Esophagus squamous epithelium (tissue), 5 donors: ENCODE data around the gene RASGEF1C. TPM values are rescaled to one million over a fixed set of nuclear protein-coding genes. Genes with fewer than 3 reads are reported as not detected.

ENCODE experiments used
- DNase-seq: peaks from one replicate; lab custom pipeline; 2025; lab: John Stamatoyannopoulos, UW
- H3K27ac ChIP-seq, 4 donors: fragments of 200-600 bp; sonication (generic); one replicate each; pipeline ENCODE4 v1.5.1; 2016 to 2019; ENCODE audit warnings: mild to moderate bottlenecking in 1 of 4
- H3K27me3 ChIP-seq, 4 donors: fragments of 200-600 bp; sonication (generic); 1 replicate in 3 of 4; 2 replicates in 1 of 4; pipeline versions ENCODE4 v1.5.1 to v1.6.0; 2017 to 2021; ENCODE audit warnings: antibody characterized with exemption in 1 of 4
- H3K36me3 ChIP-seq, 3 donors: fragments of 200-600 bp; sonication (generic); one replicate each; pipeline ENCODE4 v1.5.1; 2016 to 2019
- H3K4me1 ChIP-seq, 3 donors: fragments of 200-600 bp; sonication (generic); one replicate each; pipeline ENCODE4 v1.5.1; 2017 to 2019
- H3K4me3 ChIP-seq, 4 donors: fragments of 200-600 bp; sonication (generic); 1 replicate in 3 of 4; 2 replicates in 1 of 4; pipeline ENCODE4 v1.5.1; 2016 to 2019; ENCODE audit warnings: mild to moderate bottlenecking in 2 of 4, moderate library complexity in 1 of 4
- H3K9me3 ChIP-seq, 3 donors: fragments of 200-600 bp; sonication (generic); one replicate each; pipeline ENCODE4 v1.5.1; 2016 to 2019
- CTCF ChIP-seq, 6 experiments: fragments of 450-650 bp in 4 of 6; fragments of 200-600 bp in 2 of 6; sonication (generic) in 2 of 6; IDR thresholded peaks; one replicate each; pipeline ENCODE4 v1.5.1; 2016 to 2019; ENCODE audit warnings: antibody characterized with exemption in 6 of 6, mild to moderate bottlenecking in 4 of 6, moderate library complexity in 4 of 6
- POLR2A ChIP-seq, 4 donors: fragments of 450-650 bp; IDR thresholded peaks; one replicate each; pipeline ENCODE4 v1.6.1; 2017; ENCODE audit warnings: antibody characterized with exemption in 4 of 4, mild to moderate bottlenecking in 4 of 4, moderate library complexity in 3 of 4
- WGBS, 2 donors: methylation state at CpG; one replicate each; pipeline ENCODE4 v1.1.5; 2018; 5-methylcytosine and 5-hydroxymethylcytosine counted together
- intact Hi-C: fragments of 100-400 bp; cut with DNase I; formaldehyde crosslinking; loops from one replicate; pipeline ENCODE4 v1.15.0; 2022
- total RNA-seq, 4 donors: library from RNA; depleted of rRNA; stranded (reverse); fragments of >200 nt; gene quantifications; one replicate each; pipeline ENCODE4 v1.1.0, GENCODE V29; 2016
- donor health status: DM: yes; HTN: yes; CAD: no.

RASGEF1C gene
- total RNA-seq, 4 donors from 2014 or later, result 0.19 to 0.26 TPM; not detected in 2

- 17 to 30% methylated on average over 9 to 11 of the region's 14 CpGs for WGBS, 2 donors
- H3K27ac ChIP-seq, result no peak overlapping the region
- no peak for DNase-seq
- intact Hi-C loops, result no loop called here
- peak overlapping the region in 3 of 4 donors; percentile 28 to 61 (median 45) for H3K4me3 ChIP-seq
- no peaks in the 10 kb centered on the region for H3K36me3 ChIP-seq
- TF ChIP-seq POLR2A (IDR thresholded peaks at IDR 0.05) (no peak), CTCF (IDR thresholded peaks at IDR 0.05) (no peak)
- H3K4me1 ChIP-seq, result peaks cover 5 to 21% (median 11%) of the 10 kb centered on the region in 3 donors
- no peaks in the 10 kb centered on the region for H3K9me3 ChIP-seq
- H3K27me3 ChIP-seq, result peaks cover 0 to 66% (median 3%) of the 10 kb centered on the region in 4 donors
These were observed 975 bp downstream of the RASGEF1C start for GRCh38 chr5:180208038-180208434.

GRCh38 chr5:180207593-180207992 lies 1.4 kb downstream of the RASGEF1C start:
- intact Hi-C loops, result no loop called here
- Histone ChIP-seq H3K27ac (no peak overlapping the region), H3K36me3 (no peaks in the 10 kb centered on the region), H3K4me1 (peaks cover 5 to 16% (median 11%) of the 10 kb centered on the region in 3 donors), H3K27me3 (peaks cover 0 to 61% (median 3%) of the 10 kb centered on the region in 4 donors), H3K9me3 (no peaks in the 10 kb centered on the region), H3K4me3 (peak overlapping the region in 1 of 4 donors; percentile 45)
- no peak for TF ChIP-seq POLR2A (IDR thresholded peaks at IDR 0.05)
- TF ChIP-seq CTCF (IDR thresholded peaks at IDR 0.05), result no peak
- WGBS, 2 donors, result 52 to 64% methylated on average over 15 to 17 of the region's 25 CpGs
- DNase-seq, result no peak

- H3K4me3 ChIP-seq, result no peak overlapping the region
- H3K9me3 ChIP-seq, result no peaks in the 10 kb centered on the region
- TF ChIP-seq CTCF (IDR thresholded peaks at IDR 0.05) (no peak), POLR2A (IDR thresholded peaks at IDR 0.05) (no peak)
- intact Hi-C loops, result no loop called here
- DNase-seq, result no peak
- no peak overlapping the region for H3K27ac ChIP-seq
- WGBS, 2 donors, result 72 to 75% methylated on average over 11 of the region's 11 CpGs
- H3K27me3 ChIP-seq, result peaks cover 0 to 55% (median 3%) of the 10 kb centered on the region in 4 donors
- H3K4me1 ChIP-seq, result peaks cover 5 to 16% (median 11%) of the 10 kb centered on the region in 3 donors
- no peaks in the 10 kb centered on the region for H3K36me3 ChIP-seq
These were observed 2.0 kb downstream of the RASGEF1C start for GRCh38 chr5:180206993-180207392.

GRCh38 chr5:180205916-180206315 lies 3.1 kb downstream of the RASGEF1C start:
- no peak for DNase-seq
- no peaks in the 10 kb centered on the region for H3K36me3 ChIP-seq
- no peak overlapping the region for H3K27ac ChIP-seq
- TF ChIP-seq CTCF (IDR thresholded peaks at IDR 0.05) (no peak), POLR2A (IDR thresholded peaks at IDR 0.05) (no peak)
- intact Hi-C loops, result no loop called here
- 67 to 88% methylated on average over 1 of the region's 1 CpG for WGBS, 2 donors
- H3K4me3 ChIP-seq, result no peak overlapping the region
- peaks cover 0 to 45% (median 3%) of the 10 kb centered on the region in 4 donors for H3K27me3 ChIP-seq
- H3K4me1 ChIP-seq, result peaks cover 5 to 16% (median 11%) of the 10 kb centered on the region in 3 donors
- H3K9me3 ChIP-seq, result no peaks in the 10 kb centered on the region

- TF ChIP-seq POLR2A (IDR thresholded peaks at IDR 0.05) (no peak), CTCF (IDR thresholded peaks at IDR 0.05) (no peak)
- WGBS, 2 donors, result 60 to 67% methylated on average over 1 of the region's 1 CpG
- Histone ChIP-seq H3K4me1 (peaks cover 5 to 14% (median 10%) of the 10 kb centered on the region in 3 donors), H3K36me3 (no peaks in the 10 kb centered on the region), H3K9me3 (no peaks in the 10 kb centered on the region), H3K4me3 (no peak overlapping the region), H3K27ac (no peak overlapping the region), H3K27me3 (peaks cover 0 to 32% (median 3%) of the 10 kb centered on the region in 4 donors)
- intact Hi-C loops, result no loop called here
- DNase-seq, result no peak
These were observed 4.7 kb downstream of the RASGEF1C start for GRCh38 chr5:180204276-180204819.
